Measurements from ENCODE around the gene MAGI1.

MAGI1 gene

GRCh38 chr3:65963787-65964677, 74.7 kb downstream of the MAGI1 start:
- TF ChIP-seq SPI1 (IDR thresholded peaks at IDR 0.05; ENCODE audit: borderline replicate concordance, low read depth) (no peak), CTCF (IDR thresholded peaks at IDR 0.05; ENCODE audit: insufficient read depth, low read length) (no peak), POLR2AphosphoS5 (IDR thresholded peaks at IDR 0.05; ENCODE audit: low read depth) (no peak), GABPA (IDR thresholded peaks at IDR 0.05; ENCODE audit: low read depth) (no peak)
- TF ChIP-seq, protein P1, sequence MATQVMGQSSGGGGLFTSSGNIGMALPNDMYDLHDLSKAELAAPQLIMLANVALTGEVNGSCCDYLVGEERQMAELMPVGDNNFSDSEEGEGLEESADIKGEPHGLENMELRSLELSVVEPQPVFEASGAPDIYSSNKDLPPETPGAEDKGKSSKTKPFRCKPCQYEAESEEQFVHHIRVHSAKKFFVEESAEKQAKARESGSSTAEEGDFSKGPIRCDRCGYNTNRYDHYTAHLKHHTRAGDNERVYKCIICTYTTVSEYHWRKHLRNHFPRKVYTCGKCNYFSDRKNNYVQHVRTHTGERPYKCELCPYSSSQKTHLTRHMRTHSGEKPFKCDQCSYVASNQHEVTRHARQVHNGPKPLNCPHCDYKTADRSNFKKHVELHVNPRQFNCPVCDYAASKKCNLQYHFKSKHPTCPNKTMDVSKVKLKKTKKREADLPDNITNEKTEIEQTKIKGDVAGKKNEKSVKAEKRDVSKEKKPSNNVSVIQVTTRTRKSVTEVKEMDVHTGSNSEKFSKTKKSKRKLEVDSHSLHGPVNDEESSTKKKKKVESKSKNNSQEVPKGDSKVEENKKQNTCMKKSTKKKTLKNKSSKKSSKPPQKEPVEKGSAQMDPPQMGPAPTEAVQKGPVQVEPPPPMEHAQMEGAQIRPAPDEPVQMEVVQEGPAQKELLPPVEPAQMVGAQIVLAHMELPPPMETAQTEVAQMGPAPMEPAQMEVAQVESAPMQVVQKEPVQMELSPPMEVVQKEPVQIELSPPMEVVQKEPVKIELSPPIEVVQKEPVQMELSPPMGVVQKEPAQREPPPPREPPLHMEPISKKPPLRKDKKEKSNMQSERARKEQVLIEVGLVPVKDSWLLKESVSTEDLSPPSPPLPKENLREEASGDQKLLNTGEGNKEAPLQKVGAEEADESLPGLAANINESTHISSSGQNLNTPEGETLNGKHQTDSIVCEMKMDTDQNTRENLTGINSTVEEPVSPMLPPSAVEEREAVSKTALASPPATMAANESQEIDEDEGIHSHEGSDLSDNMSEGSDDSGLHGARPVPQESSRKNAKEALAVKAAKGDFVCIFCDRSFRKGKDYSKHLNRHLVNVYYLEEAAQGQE (IDR thresholded peaks at IDR 0.05; ENCODE audit: insufficient replicate concordance, low read depth): no peak
- no peak for DNase-seq (ENCODE audit: low read depth in 1 of 2, low spot score in 1 of 2)
- no peak overlapping the region for H3K27ac ChIP-seq (replicated peaks)
- no peaks in the 10 kb centered on the region for H3K27me3 ChIP-seq (ENCODE audit: insufficient read depth, poor library complexity, severe bottlenecking)
- H3K4me3 ChIP-seq (replicated peaks; ENCODE audit: insufficient read depth, low read length): no peak overlapping the region

GRCh38 chr3:65961733-65962132, 77.0 kb downstream of the MAGI1 start:
- TF ChIP-seq GABPA (IDR thresholded peaks at IDR 0.05; ENCODE audit: low read depth) (no peak), CTCF (IDR thresholded peaks at IDR 0.05; ENCODE audit: insufficient read depth, low read length) (no peak), POLR2AphosphoS5 (IDR thresholded peaks at IDR 0.05; ENCODE audit: low read depth) (no peak), SPI1 (IDR thresholded peaks at IDR 0.05; ENCODE audit: borderline replicate concordance, low read depth) (no peak)
- TF ChIP-seq, protein P1 (IDR thresholded peaks at IDR 0.05; ENCODE audit: insufficient replicate concordance, low read depth): no peak
- DNase-seq (ENCODE audit: low read depth in 1 of 2, low spot score in 1 of 2): no peak
- H3K27me3 ChIP-seq (ENCODE audit: insufficient read depth, poor library complexity, severe bottlenecking): no peaks in the 10 kb centered on the region
- H3K27ac ChIP-seq (replicated peaks): no peak overlapping the region
- no peak overlapping the region for H3K4me3 ChIP-seq (replicated peaks; ENCODE audit: insufficient read depth, low read length)

- DNase-seq (ENCODE audit: low read depth in 1 of 2, low spot score in 1 of 2): no peak
- TF ChIP-seq SPI1 (IDR thresholded peaks at IDR 0.05; ENCODE audit: borderline replicate concordance, low read depth): no peak
- TF ChIP-seq POLR2AphosphoS5 (IDR thresholded peaks at IDR 0.05; ENCODE audit: low read depth): no peak
- TF ChIP-seq, protein P1 (IDR thresholded peaks at IDR 0.05; ENCODE audit: insufficient replicate concordance, low read depth): no peak
- TF ChIP-seq GABPA (IDR thresholded peaks at IDR 0.05; ENCODE audit: low read depth): no peak
- TF ChIP-seq CTCF (IDR thresholded peaks at IDR 0.05; ENCODE audit: insufficient read depth, low read length): no peak
- Histone ChIP-seq H3K4me3 (replicated peaks; ENCODE audit: insufficient read depth, low read length) (no peak overlapping the region), H3K27ac (replicated peaks) (no peak overlapping the region), H3K27me3 (ENCODE audit: insufficient read depth, poor library complexity, severe bottlenecking) (no peaks in the 10 kb centered on the region)
These were observed 77.6 kb downstream of the MAGI1 start for GRCh38 chr3:65961128-65961527.

Data from HL-60 (cell line).